ENCODE results near the gene RGS19. TPM values are rescaled to one million over a fixed set of nuclear protein-coding genes. Genes with fewer than 3 reads are reported as not detected.

The RGS19 gene
- polyA plus RNA-seq, 1 donor (not counting 4 experiments of a cell fraction or from before 2014, with no cell fraction given) = 11.8 TPM

- Histone ChIP-seq H4K20me1 (ENCODE audit: control insufficient read depth, extremely low read depth, insufficient read depth, low read length) (no peaks in the 10 kb centered on the region), H3K4me2 (ENCODE audit: control insufficient read depth, extremely low read depth, insufficient read depth, low read depth, low read length) (no peak within 1 kb of the TSS), H3K9me3 (ENCODE audit: control insufficient read depth, low read depth, low read length) (no peaks in the 10 kb centered on the region), H3K9me1 (ENCODE audit: control insufficient read depth, extremely low read depth, insufficient read depth, low read length) (no peaks in the 10 kb centered on the region), H2AFZ (ENCODE audit: control insufficient read depth, low read length) (no peak within 1 kb of the TSS), H3K4me3 (ENCODE audit: control insufficient read depth in 2 of 3, extremely low read depth in 1 of 3, insufficient read depth in 2 of 3, low read depth in 1 of 3, low read length in 3 of 3) (no peak within 1 kb of the TSS), H3K4me1 (ENCODE audit: control insufficient read depth, extremely low read depth, insufficient read depth, low read length) (no peaks in the 10 kb centered on the region), H3K27ac (ENCODE audit: control insufficient read depth, insufficient read depth, low read length) (no peak within 1 kb of the TSS), H3K79me2 (ENCODE audit: control insufficient read depth, insufficient read depth, low read length) (no peaks in the 10 kb centered on the region), H3K9ac (ENCODE audit: control insufficient read depth, extremely low read depth, insufficient read depth, low read length) (no peak within 1 kb of the TSS), H3K36me3 (ENCODE audit: control insufficient read depth in 2 of 2, extremely low read depth in 1 of 2, insufficient read depth in 2 of 2, low read length in 2 of 2) (no peaks in the 10 kb centered on the region), H3K27me3 (ENCODE audit: control insufficient read depth, extremely low read depth, insufficient read depth, low read length) (peaks cover 18% of the 10 kb centered on the region)
- no peak for DNase-seq (ENCODE audit: low read depth, low spot score)
- no peak for FAIRE-seq
- no peak for TF ChIP-seq CTCF (optimal IDR thresholded peaks at IDR 0.05 in 1 of 3, IDR thresholded peaks at IDR 0.05 in 1 of 3, conservative IDR thresholded peaks at IDR 0.05 in 1 of 3; ENCODE audit: extremely low read depth in 1 of 3, insufficient read depth in 2 of 3, low read length in 3 of 3)
- no peak for TF ChIP-seq EZH2 (IDR thresholded peaks at IDR 0.05; ENCODE audit: low read length)
- dilution Hi-C loops (cut with MboI; ENCODE audit: extremely low pct_ligation_motif_present, low sequenced_read_pairs) = no loop called here
Measured at GRCh38 chr20:64106981-64107735, 27.8 kb upstream of the RGS19 start, which contains the start of gene NPBWR2. Gene NPBWR2, minus strand, starts transcription at chr20:64107565. Its CDS starts 734 bp downstream, at chr20:64106831.

- TF ChIP-seq EZH2 (IDR thresholded peaks at IDR 0.05; ENCODE audit: low read length) (no peak), CTCF (optimal IDR thresholded peaks at IDR 0.05 in 1 of 3, IDR thresholded peaks at IDR 0.05 in 1 of 3, conservative IDR thresholded peaks at IDR 0.05 in 1 of 3; ENCODE audit: extremely low read depth in 1 of 3, insufficient read depth in 2 of 3, low read length in 3 of 3) (no peak)
- Histone ChIP-seq H3K79me2 (ENCODE audit: control insufficient read depth, insufficient read depth, low read length) (no peaks in the 10 kb centered on the region), H3K9me1 (ENCODE audit: control insufficient read depth, extremely low read depth, insufficient read depth, low read length) (no peaks in the 10 kb centered on the region), H3K4me1 (ENCODE audit: control insufficient read depth, extremely low read depth, insufficient read depth, low read length) (no peaks in the 10 kb centered on the region), H3K27ac (ENCODE audit: control insufficient read depth, insufficient read depth, low read length) (no peak overlapping the region), H3K4me3 (ENCODE audit: control insufficient read depth in 2 of 3, extremely low read depth in 1 of 3, insufficient read depth in 2 of 3, low read depth in 1 of 3, low read length in 3 of 3) (no peak overlapping the region), H3K9me3 (ENCODE audit: control insufficient read depth, low read depth, low read length) (no peaks in the 10 kb centered on the region), H4K20me1 (ENCODE audit: control insufficient read depth, extremely low read depth, insufficient read depth, low read length) (no peaks in the 10 kb centered on the region), H2AFZ (ENCODE audit: control insufficient read depth, low read length) (no peak overlapping the region), H3K27me3 (ENCODE audit: control insufficient read depth, extremely low read depth, insufficient read depth, low read length) (peaks cover 24% of the 10 kb centered on the region), H3K9ac (ENCODE audit: control insufficient read depth, extremely low read depth, insufficient read depth, low read length) (no peak overlapping the region), H3K36me3 (ENCODE audit: control insufficient read depth in 2 of 2, extremely low read depth in 1 of 2, insufficient read depth in 2 of 2, low read length in 2 of 2) (no peaks in the 10 kb centered on the region), H3K4me2 (ENCODE audit: control insufficient read depth, extremely low read depth, insufficient read depth, low read depth, low read length) (no peak overlapping the region)
- DNase-seq (ENCODE audit: low read depth, low spot score) (no peak), FAIRE-seq (no peak)
- dilution Hi-C loops (cut with MboI; ENCODE audit: extremely low pct_ligation_motif_present, low sequenced_read_pairs) = no loop called here
Measured at GRCh38 chr20:64106435-64106961, 27.2 kb upstream of the RGS19 start.
